PC-3 (cell line): Measurements from ENCODE around the gene HTT-AS.

ENCODE experiments used
- CTCF ChIP-seq: fragments of 300-600 bp; sonication (generic); conservative IDR thresholded peaks from 2 replicates; pipeline ENCODE4 v1.5.1; 2017; ENCODE audit warnings: antibody characterized with exemption, low read depth, mild to moderate bottlenecking, low read length
- EZH2 ChIP-seq: fragments of 300-600 bp; sonication (generic); IDR thresholded peaks from one replicate; pipeline ENCODE4 v1.6.1; 2017; ENCODE audit warnings: antibody characterized with exemption, mild to moderate bottlenecking, low read length; ENCODE audit not compliant: unreplicated experiment
- EZH2phosphoT487 ChIP-seq: fragments of 300-600 bp; sonication (generic); IDR thresholded peaks from 2 replicates; pipeline ENCODE4 v1.6.1; 2018; ENCODE audit warnings: mild to moderate bottlenecking, antibody characterized with exemption, low read length, borderline replicate concordance

- TF ChIP-seq EZH2 (no peak), CTCF (no peak), EZH2phosphoT487 (no peak)
Observed at GRCh38 chr4:3041192-3042142, 32.9 kb downstream of the HTT-AS start.
